Measurements from ENCODE around the gene SYT11. TPM values are rescaled to one million over a fixed set of nuclear protein-coding genes. Genes with fewer than 3 reads are reported as not detected.

SYT11 gene
- total RNA-seq, 1 donor: 47.5 TPM

DNA sequence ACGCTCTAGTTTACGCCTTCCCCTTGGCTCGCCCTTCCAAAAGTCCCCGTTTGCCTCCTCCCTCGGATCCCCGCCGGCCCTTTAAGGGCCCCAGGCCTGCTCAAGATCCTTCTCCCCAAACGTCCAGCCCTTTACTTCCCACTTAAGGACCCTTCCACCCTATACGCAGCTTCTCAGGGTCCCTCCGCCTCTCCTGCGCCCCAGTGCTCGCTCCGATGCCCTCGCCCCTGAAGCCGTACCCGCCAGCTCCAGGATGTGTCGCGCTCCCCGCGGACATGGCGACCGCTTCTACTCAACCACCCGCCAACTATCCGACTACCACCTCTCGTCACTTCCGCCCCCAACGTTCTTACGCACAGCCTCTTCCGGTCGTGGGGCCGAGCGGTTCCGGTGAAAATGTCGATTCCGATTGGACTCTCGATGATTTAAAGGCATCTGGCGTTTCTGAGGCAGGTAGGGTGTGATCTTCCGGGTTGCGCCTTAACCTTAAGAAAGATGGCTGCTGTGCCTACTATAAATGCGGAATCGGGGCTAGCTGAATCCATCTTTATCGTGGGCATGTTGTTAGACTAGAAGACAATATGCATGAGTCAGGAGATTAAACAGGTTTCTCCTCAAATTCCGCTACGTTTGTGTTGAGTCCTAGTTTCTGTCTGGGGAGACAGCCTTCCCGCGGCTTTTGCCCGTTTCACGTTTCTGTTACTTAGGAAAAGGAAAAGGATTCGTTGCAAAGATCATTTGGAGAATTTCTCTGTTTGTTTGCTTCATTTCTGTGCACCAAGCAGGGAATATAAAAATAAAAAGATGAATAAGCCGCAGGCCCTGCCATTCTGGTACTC is 74.9 kb downstream of the SYT11 start, which contains the start of gene KHDC4:
Gene KHDC4 (minus strand): TSS at position 317 of the 839 bp plus-strand sequence. CDS start 40 bp downstream, at position 277.
- peak within 1 kb of the TSS; percentile 93 for H3K4me3 ChIP-seq (ENCODE audit: low read depth, low read length)
- TF ChIP-seq, protein P1, sequence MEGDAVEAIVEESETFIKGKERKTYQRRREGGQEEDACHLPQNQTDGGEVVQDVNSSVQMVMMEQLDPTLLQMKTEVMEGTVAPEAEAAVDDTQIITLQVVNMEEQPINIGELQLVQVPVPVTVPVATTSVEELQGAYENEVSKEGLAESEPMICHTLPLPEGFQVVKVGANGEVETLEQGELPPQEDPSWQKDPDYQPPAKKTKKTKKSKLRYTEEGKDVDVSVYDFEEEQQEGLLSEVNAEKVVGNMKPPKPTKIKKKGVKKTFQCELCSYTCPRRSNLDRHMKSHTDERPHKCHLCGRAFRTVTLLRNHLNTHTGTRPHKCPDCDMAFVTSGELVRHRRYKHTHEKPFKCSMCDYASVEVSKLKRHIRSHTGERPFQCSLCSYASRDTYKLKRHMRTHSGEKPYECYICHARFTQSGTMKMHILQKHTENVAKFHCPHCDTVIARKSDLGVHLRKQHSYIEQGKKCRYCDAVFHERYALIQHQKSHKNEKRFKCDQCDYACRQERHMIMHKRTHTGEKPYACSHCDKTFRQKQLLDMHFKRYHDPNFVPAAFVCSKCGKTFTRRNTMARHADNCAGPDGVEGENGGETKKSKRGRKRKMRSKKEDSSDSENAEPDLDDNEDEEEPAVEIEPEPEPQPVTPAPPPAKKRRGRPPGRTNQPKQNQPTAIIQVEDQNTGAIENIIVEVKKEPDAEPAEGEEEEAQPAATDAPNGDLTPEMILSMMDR (IDR thresholded peaks at IDR 0.05; ENCODE audit: insufficient read depth, low read depth, low read length): no peak
- peak; percentile 99 for DNase-seq (ENCODE audit: low read depth)

Small RNA genes within 50 kb of the gene (small RNA-seq; reads per million reads assigned to genes)
- not detected for gene RF00015
- not detected for gene SCARNA4
- 136 reads per million, percentile 97 among the genes with 10 or more reads in this experiment for gene SNORA80E

Other genes with a start within 250 kb of the SYT11 start
- 24.6 and 25.1 TPM in 2 replicates for gene MSTO1, start 249.3 kb upstream of the SYT11 start, total RNA-seq
- 54.1 and 55.7 TPM in 2 replicates for gene YY1AP1, start 170.8 kb upstream of the SYT11 start, total RNA-seq
- 75.7 and 87.2 TPM in 2 replicates for gene DAP3, start 170.5 kb upstream of the SYT11 start, total RNA-seq
- gene GON4L, start 2.4 kb upstream of the SYT11 start, total RNA-seq: 35.8 and 42.7 TPM in 2 replicates
- 44.5 and 54.8 TPM in 2 replicates for gene RIT1, start 51.8 kb downstream of the SYT11 start, total RNA-seq
- 23.8 and 42.7 TPM in 2 replicates for gene KHDC4, start 74.8 kb downstream of the SYT11 start, total RNA-seq
- not detected in 2 replicates for gene RXFP4, start 82.1 kb downstream of the SYT11 start, total RNA-seq
- 137 and 146 TPM in 2 replicates for gene ARHGEF2, start 119.0 kb downstream of the SYT11 start, total RNA-seq
- gene SSR2, start 161.4 kb downstream of the SYT11 start, total RNA-seq: 381 and 386 TPM in 2 replicates
- gene UBQLN4, start 194.2 kb downstream of the SYT11 start, total RNA-seq: 13.5 and 20.3 TPM in 2 replicates
- gene LAMTOR2, start 195.2 kb downstream of the SYT11 start, total RNA-seq: 38.3 and 40.6 TPM in 2 replicates
- gene RAB25, start 201.6 kb downstream of the SYT11 start, total RNA-seq: not detected in 2 replicates
- gene MEX3A, start 222.9 kb downstream of the SYT11 start, total RNA-seq: 1.7 and 1.9 TPM in 2 replicates

Measured in fibroblast of villous mesenchyme (primary cell).